ENCODE results near the gene BHLHE40.

The BHLHE40 gene

GRCh38 chr3:4986782-4987537 lies 7.7 kb downstream of the BHLHE40 start:
- no peaks in the 10 kb centered on the region for H3K9me3 Mint-ChIP-seq
- H3K27me3 Mint-ChIP-seq = no peaks in the 10 kb centered on the region
- peaks cover 6% of the 10 kb centered on the region for H3K36me3 Mint-ChIP-seq
- H3K27ac Mint-ChIP-seq = peak overlapping the region; percentile 55
- H3K4me3 Mint-ChIP-seq = peak overlapping the region; percentile 78
- H3K4me1 Mint-ChIP-seq = peaks cover 47% of the 10 kb centered on the region

DNA sequence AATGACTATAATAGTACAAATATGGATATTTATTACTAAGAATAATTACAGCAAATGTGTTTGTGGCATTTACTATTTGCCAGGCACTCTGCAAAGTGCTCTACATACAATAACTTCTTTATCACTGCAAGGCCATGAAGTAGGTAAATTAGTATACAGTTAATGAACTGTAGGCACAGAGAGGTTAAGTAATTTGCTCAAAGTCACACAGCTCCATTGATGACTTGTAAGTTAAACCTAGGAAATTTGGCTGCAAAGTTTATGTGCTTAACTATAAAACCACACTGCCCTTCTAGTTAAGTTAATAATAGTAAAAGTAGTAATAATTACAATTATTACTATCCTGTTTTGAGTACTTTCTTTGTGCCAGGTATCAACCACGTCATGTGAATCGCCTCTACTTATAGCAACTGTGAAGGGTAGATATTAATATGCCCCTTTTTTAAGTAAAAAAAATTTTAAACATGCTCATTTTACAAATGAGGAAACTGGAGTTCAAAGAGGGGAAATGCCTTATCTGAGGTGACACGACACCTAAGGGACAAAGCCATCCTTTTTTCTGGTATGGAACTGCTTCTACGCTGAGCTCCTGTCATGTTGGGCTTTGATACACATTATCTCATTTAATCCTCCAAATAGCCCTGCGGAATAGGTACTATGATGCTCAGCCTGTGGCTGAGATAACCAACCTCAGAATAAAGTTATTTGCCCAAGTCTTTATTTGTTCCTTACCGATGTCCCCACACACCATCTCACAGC lies 8.5 kb downstream of the BHLHE40 start:
- Mint-ChIP-seq H3K9me3 (no peaks in the 10 kb centered on the region), H3K4me3 (peak overlapping the region; percentile 78), H3K27me3 (no peaks in the 10 kb centered on the region), H3K4me1 (peaks cover 40% of the 10 kb centered on the region), H3K36me3 (peaks cover 4% of the 10 kb centered on the region), H3K27ac (no peak overlapping the region)

GRCh38 chr3:4988983-4989834 lies 10.0 kb downstream of the BHLHE40 start:
- Mint-ChIP-seq H3K27me3 (no peaks in the 10 kb centered on the region), H3K27ac (peak overlapping the region; percentile 31), H3K9me3 (no peaks in the 10 kb centered on the region), H3K4me1 (peaks cover 25% of the 10 kb centered on the region), H3K36me3 (no peaks in the 10 kb centered on the region), H3K4me3 (no peak overlapping the region)

- no peaks in the 10 kb centered on the region for H3K36me3 Mint-ChIP-seq
- H3K27me3 Mint-ChIP-seq = no peaks in the 10 kb centered on the region
- peaks cover 25% of the 10 kb centered on the region for H3K4me1 Mint-ChIP-seq
- no peak overlapping the region for H3K4me3 Mint-ChIP-seq
- H3K9me3 Mint-ChIP-seq = no peaks in the 10 kb centered on the region
- H3K27ac Mint-ChIP-seq = no peak overlapping the region
Measured at GRCh38 chr3:4990069-4990468, 10.8 kb downstream of the BHLHE40 start.

GRCh38 chr3:4992118-4992517 lies 12.9 kb downstream of the BHLHE40 start:
- Mint-ChIP-seq H3K27ac (no peak overlapping the region), H3K4me1 (peaks cover 10% of the 10 kb centered on the region)

GRCh38 chr3:4993276-4994143 lies 14.3 kb downstream of the BHLHE40 start:
- Mint-ChIP-seq H3K4me1 (peaks cover 4% of the 10 kb centered on the region), H3K36me3 (no peaks in the 10 kb centered on the region), H3K27ac (no peak overlapping the region), H3K27me3 (no peaks in the 10 kb centered on the region), H3K4me3 (no peak overlapping the region), H3K9me3 (no peaks in the 10 kb centered on the region)

More at GRCh38 chr3:4992118-4992517, 12.9 kb downstream of the BHLHE40 start:
- no peak overlapping the region for H3K4me3 Mint-ChIP-seq
- H3K27me3 Mint-ChIP-seq = no peaks in the 10 kb centered on the region
- H3K36me3 Mint-ChIP-seq = no peaks in the 10 kb centered on the region
- no peaks in the 10 kb centered on the region for H3K9me3 Mint-ChIP-seq

DNA sequence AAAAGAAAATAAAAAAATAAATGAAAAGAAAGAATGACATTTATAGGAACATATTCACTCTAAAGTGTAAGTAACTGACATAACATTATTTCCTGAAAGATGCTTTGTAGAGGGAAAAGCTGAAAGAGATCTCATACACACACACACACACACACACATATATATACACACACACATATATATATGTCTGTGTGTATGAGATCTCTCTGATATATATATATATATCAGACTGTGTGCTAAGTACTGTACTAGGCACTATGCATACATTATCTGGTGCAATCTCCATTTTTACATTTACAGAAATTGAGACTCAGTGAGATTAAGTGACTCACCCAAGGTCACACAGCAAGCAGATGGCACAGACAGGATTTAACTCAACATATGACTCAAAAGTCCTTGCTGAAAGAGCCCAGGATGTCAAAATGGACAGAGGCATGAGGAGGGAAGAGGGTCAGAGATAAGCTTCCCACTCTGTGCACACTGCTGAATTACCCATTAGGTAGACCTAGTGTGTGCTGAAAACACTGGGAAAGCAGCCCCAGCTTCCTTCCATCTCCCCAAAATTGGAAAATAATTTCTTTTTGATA lies 15.0 kb downstream of the BHLHE40 start:
- Mint-ChIP-seq H3K4me1 (peaks cover 4% of the 10 kb centered on the region), H3K27me3 (no peaks in the 10 kb centered on the region), H3K9me3 (no peaks in the 10 kb centered on the region), H3K4me3 (no peak overlapping the region), H3K36me3 (no peaks in the 10 kb centered on the region), H3K27ac (no peak overlapping the region)

DNA sequence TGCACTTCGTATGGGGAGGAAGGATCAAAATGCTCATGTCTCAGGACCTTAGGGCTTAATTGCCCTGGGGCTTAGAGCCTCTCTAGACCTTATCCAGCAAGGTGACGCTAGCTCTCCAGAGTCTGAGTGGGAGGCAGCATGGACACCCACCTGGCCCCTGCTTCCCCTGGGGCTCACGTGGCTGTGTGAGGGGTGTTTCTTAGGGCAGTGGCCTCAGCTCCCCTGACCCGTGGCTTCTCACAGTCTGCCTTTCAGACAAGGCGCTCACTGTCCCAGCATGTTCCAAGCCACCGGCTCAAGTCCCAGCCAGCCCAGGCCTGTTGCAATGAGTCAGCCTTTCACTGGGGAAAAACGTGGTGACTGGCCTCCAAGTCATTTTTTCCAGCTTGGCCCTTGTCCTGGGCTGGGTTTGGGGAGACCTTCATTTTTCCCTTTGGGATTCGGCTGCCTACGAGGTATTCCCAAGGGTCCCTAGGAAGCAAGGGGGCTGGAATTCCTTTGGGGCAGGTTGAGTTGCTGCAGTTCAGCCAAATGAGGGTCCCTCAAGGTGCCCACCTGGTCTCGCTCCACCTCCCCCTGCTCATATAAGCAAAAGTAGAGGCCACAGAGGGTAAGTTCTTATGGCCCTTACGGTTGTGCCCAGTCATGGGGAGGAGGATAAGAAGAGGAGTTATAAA lies 15.7 kb downstream of the BHLHE40 start:
- H3K27ac Mint-ChIP-seq = no peak overlapping the region
- no peak overlapping the region for H3K4me3 Mint-ChIP-seq
- no peaks in the 10 kb centered on the region for H3K27me3 Mint-ChIP-seq
- peaks cover 4% of the 10 kb centered on the region for H3K4me1 Mint-ChIP-seq
- no peaks in the 10 kb centered on the region for H3K36me3 Mint-ChIP-seq
- H3K9me3 Mint-ChIP-seq = no peaks in the 10 kb centered on the region

GRCh38 chr3:4995500-4996053 lies 16.3 kb downstream of the BHLHE40 start:
- Mint-ChIP-seq H3K9me3 (no peaks in the 10 kb centered on the region), H3K36me3 (no peaks in the 10 kb centered on the region), H3K4me1 (peaks cover 4% of the 10 kb centered on the region), H3K27ac (no peak overlapping the region), H3K4me3 (no peak overlapping the region), H3K27me3 (no peaks in the 10 kb centered on the region)

- Mint-ChIP-seq H3K36me3 (no peaks in the 10 kb centered on the region), H3K9me3 (no peaks in the 10 kb centered on the region), H3K4me1 (peaks cover 4% of the 10 kb centered on the region), H3K27ac (no peak overlapping the region), H3K4me3 (no peak overlapping the region), H3K27me3 (no peaks in the 10 kb centered on the region)
Measured at GRCh38 chr3:4996223-4996765, 17.1 kb downstream of the BHLHE40 start.

DNA sequence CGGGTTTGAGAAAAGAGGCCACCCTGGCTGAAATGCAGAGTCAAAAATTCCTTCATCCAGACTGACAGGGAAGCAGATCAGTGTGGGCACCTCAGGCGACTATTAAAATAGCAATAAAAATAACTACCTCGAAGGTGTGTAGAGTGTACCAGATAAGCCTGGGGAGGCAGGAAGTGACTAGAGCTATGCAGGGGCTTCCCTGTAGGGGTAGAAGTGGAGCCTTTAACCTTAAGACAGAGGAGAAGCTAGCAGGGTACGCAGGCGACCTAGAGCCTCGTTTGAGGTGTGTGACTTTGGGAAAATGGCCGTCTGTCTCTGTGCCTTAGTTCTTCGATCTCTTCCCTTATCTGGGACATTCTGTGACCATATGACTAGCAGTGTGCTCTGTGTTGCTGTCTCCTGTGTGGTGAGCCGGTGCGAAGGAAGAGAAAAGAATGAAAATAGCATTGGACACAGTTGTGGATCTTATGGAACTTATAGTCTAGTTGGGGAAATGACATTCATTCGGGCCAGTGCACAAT lies 17.6 kb downstream of the BHLHE40 start:
- Mint-ChIP-seq H3K4me3 (no peak overlapping the region), H3K27me3 (no peaks in the 10 kb centered on the region), H3K36me3 (no peaks in the 10 kb centered on the region), H3K9me3 (no peaks in the 10 kb centered on the region), H3K4me1 (peaks cover 4% of the 10 kb centered on the region), H3K27ac (no peak overlapping the region)

- peaks cover 4% of the 10 kb centered on the region for H3K4me1 Mint-ChIP-seq
- H3K4me3 Mint-ChIP-seq = no peak overlapping the region
- no peaks in the 10 kb centered on the region for H3K27me3 Mint-ChIP-seq
- H3K27ac Mint-ChIP-seq = no peak overlapping the region
- H3K36me3 Mint-ChIP-seq = no peaks in the 10 kb centered on the region
- no peaks in the 10 kb centered on the region for H3K9me3 Mint-ChIP-seq
Measured at GRCh38 chr3:4997946-4998345, 18.7 kb downstream of the BHLHE40 start.

DNA sequence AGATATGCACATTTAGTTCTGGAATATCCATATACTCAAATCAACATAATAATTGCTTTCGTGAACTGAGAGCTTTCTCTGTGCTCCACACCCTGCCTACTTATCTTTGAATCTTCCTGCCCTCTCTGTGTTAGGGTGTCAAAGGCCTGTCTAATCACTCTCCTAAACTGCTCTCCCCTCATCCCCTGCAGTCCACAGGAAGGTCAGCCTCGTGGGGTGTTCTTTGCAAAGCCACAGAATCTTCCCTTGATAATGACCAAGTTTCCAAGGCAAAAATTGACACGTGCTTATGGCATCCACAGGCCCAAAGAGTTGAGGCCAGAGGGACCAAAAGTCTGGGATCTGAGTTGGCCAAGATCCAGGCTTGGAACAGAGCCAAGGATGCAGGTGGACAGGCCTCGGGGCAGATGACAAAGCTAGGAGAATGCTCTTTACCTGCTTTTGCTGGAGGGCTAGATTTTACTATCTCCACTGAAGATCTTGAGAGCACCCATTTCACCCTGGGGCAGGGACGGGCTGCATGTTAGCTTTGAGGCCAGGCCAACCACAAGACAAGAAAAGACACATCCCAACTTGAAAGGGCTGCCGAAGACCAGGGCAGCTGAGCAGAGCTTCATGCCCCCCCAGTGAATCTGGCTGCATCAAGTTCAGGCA lies 20.4 kb downstream of the BHLHE40 start:
- H3K36me3 Mint-ChIP-seq = no peaks in the 10 kb centered on the region
- H3K27ac Mint-ChIP-seq = no peak overlapping the region
- H3K9me3 Mint-ChIP-seq = no peaks in the 10 kb centered on the region
- H3K4me3 Mint-ChIP-seq = no peak overlapping the region
- H3K27me3 Mint-ChIP-seq = no peaks in the 10 kb centered on the region
- no peaks in the 10 kb centered on the region for H3K4me1 Mint-ChIP-seq

Measured in activated naive CD4-positive, alpha-beta T cell treated with anti-CD3 and anti-CD28 coated beads, Interleukin-2, amount 50 U/mL, for 24 hours (primary cell).